Measurements from ENCODE around the gene MARVELD1.

- TF ChIP-seq, protein P1, sequence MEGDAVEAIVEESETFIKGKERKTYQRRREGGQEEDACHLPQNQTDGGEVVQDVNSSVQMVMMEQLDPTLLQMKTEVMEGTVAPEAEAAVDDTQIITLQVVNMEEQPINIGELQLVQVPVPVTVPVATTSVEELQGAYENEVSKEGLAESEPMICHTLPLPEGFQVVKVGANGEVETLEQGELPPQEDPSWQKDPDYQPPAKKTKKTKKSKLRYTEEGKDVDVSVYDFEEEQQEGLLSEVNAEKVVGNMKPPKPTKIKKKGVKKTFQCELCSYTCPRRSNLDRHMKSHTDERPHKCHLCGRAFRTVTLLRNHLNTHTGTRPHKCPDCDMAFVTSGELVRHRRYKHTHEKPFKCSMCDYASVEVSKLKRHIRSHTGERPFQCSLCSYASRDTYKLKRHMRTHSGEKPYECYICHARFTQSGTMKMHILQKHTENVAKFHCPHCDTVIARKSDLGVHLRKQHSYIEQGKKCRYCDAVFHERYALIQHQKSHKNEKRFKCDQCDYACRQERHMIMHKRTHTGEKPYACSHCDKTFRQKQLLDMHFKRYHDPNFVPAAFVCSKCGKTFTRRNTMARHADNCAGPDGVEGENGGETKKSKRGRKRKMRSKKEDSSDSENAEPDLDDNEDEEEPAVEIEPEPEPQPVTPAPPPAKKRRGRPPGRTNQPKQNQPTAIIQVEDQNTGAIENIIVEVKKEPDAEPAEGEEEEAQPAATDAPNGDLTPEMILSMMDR (IDR thresholded peaks at IDR 0.05), result no peak
- no peak for TF ChIP-seq POLR2A (IDR thresholded peaks at IDR 0.05)
Observed at GRCh38 chr10:97717627-97718026, 4.1 kb downstream of the MARVELD1 start.

Measured in heart left ventricle (tissue), 13 donors.